ENCODE results near the gene CCHCR1. TPM values are rescaled to one million over a fixed set of nuclear protein-coding genes. Genes with fewer than 3 reads are reported as not detected.

Gene CCHCR1
- total and polyA plus RNA-seq, 2 of the 8 experiments (the other 6 are each of a cell fraction or from before 2014, with no cell fraction given): 20.9 to 38.0 TPM

- CTCF ChIA-PET (ENCODE audit: partially characterized antibody): interaction anchor here (0.6 to 6.3 kb wide), 10 partner anchors 8 to 204 kb away, joined by 3 to 45 read pairs (median 3); no protein-coding TSS in a partner anchor
- H3K27ac ChIP-seq (ENCODE audit: low read depth, low read length): no peak overlapping the region
- no peak for FAIRE-seq
- TF ChIP-seq GABPA (IDR thresholded peaks at IDR 0.05; ENCODE audit: borderline replicate concordance, insufficient read depth, low read length): no peak
- no peak for TF ChIP-seq KDM5A (IDR thresholded peaks at IDR 0.05; ENCODE audit: low read length)
- no peak for TF ChIP-seq FOSL1 (IDR thresholded peaks at IDR 0.05; ENCODE audit: insufficient read depth, low read depth, low read length)
- TF ChIP-seq SP1 (IDR thresholded peaks at IDR 0.05; ENCODE audit: low read depth, low read length): no peak
- peak; percentile 26 to 44; a peak in 3 of 4 replicates for TF ChIP-seq RAD21 (IDR thresholded peaks at IDR 0.05 in 1 of 2, conservative IDR thresholded peaks at IDR 0.05 in 1 of 2; ENCODE audit: low read depth in 2 of 2, low read length in 2 of 2)
- no peak for TF ChIP-seq CHD1 (IDR thresholded peaks at IDR 0.05; ENCODE audit: low read depth, low read length)
- no peak for TF ChIP-seq MAFK (IDR thresholded peaks at IDR 0.05; ENCODE audit: low read depth, low read length)
- TF ChIP-seq TAF1 (IDR thresholded peaks at IDR 0.05; ENCODE audit: low read depth, low read length): no peak
- TF ChIP-seq CHD2 (IDR thresholded peaks at IDR 0.05; ENCODE audit: low read length): 0 out of 2 replicates have a peak, but pooled peaks have one; percentile 15
- no peak for TF ChIP-seq BRCA1 (IDR thresholded peaks at IDR 0.05; ENCODE audit: low read depth, low read length)
- no peak for TF ChIP-seq PHF8 (conservative IDR thresholded peaks at IDR 0.05; ENCODE audit: low read depth, low read length)
- TF ChIP-seq SRF (IDR thresholded peaks at IDR 0.05; ENCODE audit: low read depth, low read length): no peak
- peak; percentile 68 to 71 for TF ChIP-seq POLR2A (IDR thresholded peaks at IDR 0.05; ENCODE audit: control extremely low read depth in 1 of 2, low read depth in 2 of 2, low read length in 2 of 2)
These were observed 5.0 kb upstream of the CCHCR1 start for GRCh38 chr6:31162463-31163165.

More at GRCh38 chr6:31162463-31163165, 5.0 kb upstream of the CCHCR1 start:
- Histone ChIP-seq H3K4me3 (ENCODE audit: extremely low read depth in 1 of 4, insufficient read depth in 2 of 4, low read depth in 3 of 4, low read length in 4 of 4) (no peak overlapping the region), H3K27me3 (replicated peaks in 1 of 4; ENCODE audit: control insufficient read depth in 3 of 4, extremely low read depth in 1 of 4, insufficient read depth in 3 of 4, low read length in 3 of 4) (no peaks in the 10 kb centered on the region), H4K20me1 (replicated peaks in 1 of 2; ENCODE audit: control insufficient read depth in 1 of 2, insufficient read depth in 2 of 2, low read length in 2 of 2) (peaks cover 2 to 13% of the 10 kb centered on the region in 2 experiments), H3K79me1 (ENCODE audit: low read depth, low read length) (peaks cover 6% of the 10 kb centered on the region), H3K79me2 (ENCODE audit: control insufficient read depth in 1 of 2, insufficient read depth in 2 of 2, low read length in 2 of 2) (peaks cover 2 to 22% of the 10 kb centered on the region in 2 experiments; a peak in 3 of 4 replicates), H3K4me1 (replicated peaks in 1 of 4; ENCODE audit: control insufficient read depth in 3 of 4, insufficient read depth in 4 of 4, low read length in 3 of 4) (peaks cover 0 to 21% (median 10%) of the 10 kb centered on the region in 4 experiments; a peak in 6 of 7 replicates), H3K9me3 (ENCODE audit: insufficient read depth in 2 of 2, low read depth in 1 of 2, low read length in 1 of 2) (no peaks in the 10 kb centered on the region), H3K9ac (replicated peaks in 1 of 4; ENCODE audit: extremely low read depth in 1 of 4, low read depth in 3 of 4, low read length in 3 of 4) (no peak overlapping the region), H3K18ac (ENCODE audit: extremely low read depth, low read length) (no peak overlapping the region), H3K4me2 (ENCODE audit: insufficient read depth in 1 of 2, low read depth in 2 of 2, low read length in 2 of 2) (no peak overlapping the region), H2BK20ac (ENCODE audit: low read length) (no peak overlapping the region), H2AFZ (ENCODE audit: low read length) (no peak overlapping the region), H3K4ac (replicated peaks; ENCODE audit: insufficient read length, low read depth, low read length) (no peak overlapping the region), H2BK5ac (ENCODE audit: low read depth, low read length) (0 out of 2 replicates have a peak overlapping the region, but pooled peaks have one; percentile 6), H3K56ac (replicated peaks; ENCODE audit: insufficient read length, low read depth, low read length) (no peak overlapping the region), H2AK5ac (ENCODE audit: low read depth, low read length) (no peak overlapping the region), H4K5ac (ENCODE audit: insufficient read length, low read depth, low read length) (no peak overlapping the region), H3K14ac (ENCODE audit: insufficient read length) (no peak overlapping the region), H3K36me3 (ENCODE audit: control insufficient read depth in 2 of 4, insufficient read depth in 4 of 4, low read length in 3 of 4) (peaks cover 14 to 38% (median 23%) of the 10 kb centered on the region in 4 experiments), H3K23ac (ENCODE audit: insufficient read length) (no peak overlapping the region), H4K8ac (ENCODE audit: extremely low read depth, insufficient read depth, low read length) (no peak overlapping the region; the same call in none of the 2 replicates), H3K23me2 (ENCODE audit: low read depth, low read length) (peaks cover 11% of the 10 kb centered on the region), H2BK12ac (ENCODE audit: low read depth, low read length) (no peak overlapping the region; the same call in 1 of the 2 replicates), H4K91ac (replicated peaks; ENCODE audit: insufficient read length, low read length) (peak overlapping the region; percentile 25), H2BK15ac (ENCODE audit: low read length) (no peak overlapping the region), H2BK120ac (replicated peaks; ENCODE audit: low read depth, low read length) (no peak overlapping the region)
- POLR2A ChIA-PET (ENCODE audit: partially characterized antibody): interaction anchor here (0.5 to 68.5 kb wide), 12 partner anchors 6 to 332 kb away, joined by 3 to 2251 read pairs (median 4); partner anchors contain the start of genes CCHCR1, CDSN, DDR1 and POU5F1
- peak in 1 of 2 experiments; percentile 69 for DNase-seq (ENCODE audit: low read depth in 1 of 2, low spot score in 2 of 2)
- WGBS, 2 experiments (ENCODE audit: extremely low coverage in 1 of 2, insufficient coverage in 1 of 2, insufficient read length in 1 of 2, insufficient replicate concordance in 2 of 2, low coverage in 1 of 2, low lambda C conversion rate in 2 of 2, missing lambda C conversion rate in 1 of 2): 81% methylated on average over 13 of the region's 13 CpGs; no CpG with 5 or more reads in 1 of the 2 experiments
